ENCODE measurements around the gene NCF4.
A peak's percentile ranks its signal among the peaks of the same experiment; 100 is the strongest.

NCF4 gene

DNA sequence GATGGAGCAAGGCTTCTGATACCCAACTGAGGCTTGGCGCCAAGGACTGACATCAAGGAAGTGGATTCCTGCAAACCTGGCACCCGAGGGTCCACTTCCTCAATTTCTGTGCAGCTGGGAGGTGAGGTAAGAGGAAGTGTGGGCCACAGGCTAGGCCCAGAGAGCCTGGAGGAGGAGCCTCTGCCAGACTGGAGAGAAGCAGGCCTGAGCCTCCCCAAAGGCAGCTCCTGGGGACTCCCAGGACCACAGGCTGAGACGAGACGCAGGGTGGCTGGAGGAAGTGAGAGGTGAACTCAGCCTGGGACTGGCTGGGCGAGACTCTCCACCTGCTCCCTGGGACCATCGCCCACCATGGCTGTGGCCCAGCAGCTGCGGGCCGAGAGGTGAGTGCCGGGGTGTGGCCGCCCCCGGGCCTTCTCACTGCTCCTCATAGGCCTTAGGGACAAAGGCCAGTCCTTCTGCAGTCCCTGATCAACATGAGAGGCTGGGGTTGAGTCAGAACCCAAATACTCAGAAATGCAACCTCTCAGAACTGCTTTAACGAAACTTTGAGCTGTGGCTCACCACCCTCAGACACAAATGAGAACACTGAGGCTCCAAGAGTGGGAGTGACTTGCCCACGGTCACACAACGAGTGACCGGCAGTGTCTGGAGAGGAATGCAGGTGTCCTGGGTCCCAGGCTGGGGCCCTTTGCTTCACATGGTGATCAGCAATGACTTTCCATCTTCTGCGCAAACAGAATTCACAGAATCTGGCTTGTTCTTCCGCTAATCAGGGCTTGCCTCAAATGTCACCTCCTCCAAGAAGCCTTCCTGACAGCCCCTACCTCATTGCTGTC, at the start of gene NCF4:
Gene NCF4, plus strand, starts transcription at position 186 of the 839 bp plus-strand sequence. Its CDS starts 166 bp downstream, at position 352.
- DNase-seq = peak; percentile 49

DNA sequence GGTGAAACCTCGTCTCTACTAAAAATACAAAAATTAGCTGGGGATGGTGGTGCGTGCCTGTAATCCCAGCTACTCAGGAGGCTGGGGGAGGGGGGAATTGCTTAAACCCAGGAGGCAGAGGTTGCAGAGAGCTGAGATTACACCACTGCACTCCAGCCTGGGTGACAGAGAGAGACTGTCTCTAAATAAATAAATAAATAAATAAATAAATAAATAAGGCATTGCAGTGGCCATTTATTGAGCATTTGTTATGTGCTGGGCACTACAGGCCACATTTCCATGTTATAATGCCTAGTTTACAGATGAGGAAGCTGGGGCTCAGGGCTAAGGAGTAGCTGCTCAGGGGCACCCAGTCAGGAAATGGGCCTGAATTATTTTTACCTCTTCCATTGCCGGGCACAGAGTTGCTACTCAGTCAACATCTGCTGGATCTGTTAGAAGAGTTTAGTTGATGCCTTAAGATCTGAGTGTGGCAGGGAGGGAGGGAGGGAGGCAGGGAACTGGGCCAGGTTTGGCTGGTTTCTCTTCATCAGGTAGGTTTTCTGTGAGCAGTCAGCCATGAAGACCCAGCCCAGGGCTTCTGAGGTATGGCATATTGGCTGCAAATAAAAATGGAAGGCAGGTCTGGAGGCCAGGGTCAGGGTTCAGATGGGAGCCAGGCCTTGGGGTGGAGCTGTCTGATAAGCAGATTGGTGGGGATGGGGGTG, 49.6 kb upstream of the NCF4 start:
- DNase-seq = no peak

GRCh38 chr22:36814801-36815200, 46.0 kb upstream of the NCF4 start:
- no peak for DNase-seq

DNA sequence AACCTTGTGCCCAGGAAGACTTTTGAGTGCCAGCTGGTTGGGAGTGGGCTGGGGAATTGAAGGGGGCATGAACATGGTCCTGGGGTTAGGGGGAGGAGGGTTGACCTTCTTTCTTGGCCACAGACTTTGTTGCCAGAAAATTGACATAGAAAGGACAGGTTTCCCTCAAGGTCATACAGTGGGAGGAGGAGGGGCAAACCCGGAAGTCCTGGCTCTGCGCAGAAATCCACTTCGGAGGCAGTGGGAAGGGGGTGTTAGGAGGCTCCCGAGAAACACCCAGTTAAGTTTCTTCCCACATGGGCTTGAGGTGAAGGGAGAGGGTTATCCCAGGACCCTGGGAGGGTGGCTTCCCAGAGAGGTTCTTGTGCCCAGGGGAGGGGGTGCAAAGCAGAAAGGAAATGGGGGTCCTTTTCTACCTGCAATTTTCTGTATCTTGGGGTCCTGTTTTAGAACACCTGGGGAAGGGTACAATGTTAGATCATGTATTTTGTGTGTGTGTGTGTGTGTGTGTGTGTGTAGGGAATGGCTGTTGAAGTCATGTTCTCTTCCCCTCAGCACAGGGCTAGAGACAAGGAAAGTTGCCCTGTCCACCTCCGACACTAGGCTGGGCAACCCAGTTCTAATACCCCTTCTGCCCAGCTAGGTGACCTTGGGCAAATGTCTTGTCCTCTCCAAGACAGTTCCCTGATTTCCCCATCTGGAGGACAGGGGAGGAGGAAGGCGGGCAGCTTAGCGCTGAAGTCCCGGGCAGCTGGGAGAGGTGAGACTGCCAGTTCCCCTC, 45.1 kb upstream of the NCF4 start:
- DNase-seq = no peak

DNA sequence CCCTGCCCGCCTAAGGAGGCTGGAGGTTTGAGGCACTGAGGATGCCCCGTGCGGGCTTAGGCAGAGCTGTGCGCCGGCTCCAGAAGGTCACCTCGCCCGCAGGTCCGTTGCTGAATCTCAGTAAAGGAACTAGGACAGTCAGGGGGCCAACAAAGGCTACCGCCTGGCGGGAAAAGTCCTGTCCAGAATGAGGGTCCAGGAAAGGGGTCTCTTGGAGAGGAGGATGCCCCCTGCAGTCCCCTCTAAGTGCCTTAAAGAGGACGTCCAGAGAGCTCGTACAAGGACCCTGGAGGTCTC, 44.5 kb upstream of the NCF4 start:
- no peak for DNase-seq

DNA sequence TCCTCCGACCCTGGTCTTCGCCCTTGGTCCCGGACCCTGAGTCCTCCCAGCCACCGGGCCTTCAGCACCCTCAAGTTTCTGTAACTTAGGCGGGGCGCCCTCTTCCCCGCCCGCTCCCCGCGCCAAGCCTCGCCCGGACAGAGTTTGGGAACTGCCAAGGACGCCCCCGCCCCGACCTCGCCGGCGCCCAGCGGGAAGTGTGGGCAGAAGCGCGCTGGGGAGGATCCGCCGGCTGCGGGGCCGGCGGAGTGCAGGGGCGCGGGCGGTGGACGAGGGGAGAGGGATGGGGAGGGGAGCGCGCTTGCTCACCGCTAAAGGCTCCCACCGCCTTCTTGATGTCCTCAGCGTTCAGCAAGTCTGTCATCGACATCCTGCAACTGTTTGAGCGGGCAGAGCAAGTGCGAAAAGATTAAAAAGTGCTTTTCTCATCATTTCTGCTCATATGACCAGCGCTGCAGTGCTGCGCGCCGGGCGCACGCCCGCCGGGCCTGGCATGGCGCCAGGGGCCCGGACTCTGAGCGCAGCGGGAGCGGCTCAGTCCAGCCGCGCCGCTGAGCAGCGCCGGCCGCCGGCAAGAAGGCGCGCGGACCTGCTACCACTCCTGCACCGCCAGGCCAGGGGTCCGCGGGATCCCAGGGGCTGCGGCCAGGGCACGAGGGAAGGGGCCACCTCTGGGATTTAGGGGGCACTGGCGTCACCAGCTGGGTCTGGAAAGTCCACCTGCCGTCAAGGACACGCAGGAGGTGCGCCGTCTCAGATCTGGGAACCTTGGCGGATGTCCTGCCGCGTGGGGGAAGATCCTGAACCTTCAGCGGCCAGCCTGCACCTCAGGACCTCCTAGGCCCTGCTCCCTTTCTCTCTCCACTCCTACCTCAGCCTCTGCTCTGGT, 43.9 kb upstream of the NCF4 start, which contains the start of gene PVALB:
Gene PVALB, minus strand, starts transcription at position 400 of the 889 bp plus-strand sequence. Its CDS starts 30 bp downstream, at position 370.
- DNase-seq = no peak

DNA sequence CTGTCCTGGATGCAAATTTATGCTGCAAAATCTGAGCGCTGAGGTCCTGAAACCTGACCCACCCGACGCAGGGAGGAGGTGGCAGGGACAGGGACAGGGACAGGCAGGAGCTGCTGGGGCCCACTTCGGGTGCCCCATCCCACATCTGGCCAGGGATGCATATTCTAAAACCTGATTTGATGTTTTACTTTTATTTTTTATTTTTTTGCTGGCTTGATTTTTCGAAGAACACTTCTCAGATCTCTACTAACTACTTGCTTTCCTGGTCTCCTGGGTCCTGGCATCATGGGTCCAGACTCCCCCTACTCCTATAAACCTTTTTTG, 43.3 kb upstream of the NCF4 start:
- DNase-seq = no peak

GRCh38 chr22:36818010-36818642, 42.7 kb upstream of the NCF4 start:
- no peak for DNase-seq

GRCh38 chr22:36819112-36819511, 41.7 kb upstream of the NCF4 start:
- DNase-seq = no peak

DNA sequence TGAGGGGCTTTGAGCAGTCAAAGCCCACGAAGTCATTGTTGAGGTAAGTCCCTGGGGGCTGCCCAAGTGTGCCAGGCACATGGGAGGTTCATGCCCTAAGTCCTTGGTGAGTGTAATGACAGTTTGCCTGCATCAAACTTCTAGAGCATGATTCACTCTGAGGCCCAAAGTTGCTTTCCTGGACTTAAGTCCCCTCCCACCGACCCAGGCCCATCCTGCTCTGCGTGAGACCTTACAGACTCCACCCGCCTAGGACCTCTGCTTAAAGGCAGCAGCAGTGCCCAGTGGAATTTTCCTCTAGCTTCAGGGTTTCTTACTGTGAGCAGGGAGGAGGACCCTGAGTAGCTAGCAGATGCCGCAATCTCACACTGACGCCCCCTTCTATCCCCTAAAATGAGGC, 38.2 kb upstream of the NCF4 start:
- DNase-seq = no peak

DNA sequence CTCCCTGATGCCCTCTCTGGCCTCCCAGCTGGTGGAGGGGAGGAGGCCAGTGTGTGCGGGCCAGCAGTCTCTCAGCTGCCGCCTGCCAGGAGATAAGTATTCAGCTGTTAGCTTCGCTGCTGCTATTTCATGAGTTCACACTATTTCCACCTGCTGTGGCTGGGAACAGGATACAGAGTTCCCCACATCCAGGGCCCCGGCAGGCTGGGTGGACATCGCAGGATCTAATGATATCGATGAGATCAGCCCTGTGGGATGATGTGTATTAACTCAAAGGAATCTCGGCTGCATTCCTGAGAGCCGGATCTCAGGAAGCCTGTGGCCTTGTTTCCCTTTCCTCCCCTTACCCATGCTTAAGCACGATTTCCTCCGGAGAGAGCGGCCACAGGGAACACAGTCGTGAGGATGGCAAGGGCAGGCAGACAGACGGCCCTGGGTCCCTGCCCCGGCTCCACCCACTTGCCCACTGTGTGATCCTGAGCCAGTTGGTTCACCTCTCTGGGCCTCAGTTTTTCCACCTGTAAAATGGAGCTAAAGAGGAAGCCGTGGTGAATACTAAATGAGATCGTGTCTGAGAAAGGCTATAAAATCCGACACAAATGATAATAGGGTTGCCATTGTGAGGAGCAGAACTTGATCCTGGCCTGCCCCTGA, 37.5 kb upstream of the NCF4 start:
- DNase-seq = no peak

DNA sequence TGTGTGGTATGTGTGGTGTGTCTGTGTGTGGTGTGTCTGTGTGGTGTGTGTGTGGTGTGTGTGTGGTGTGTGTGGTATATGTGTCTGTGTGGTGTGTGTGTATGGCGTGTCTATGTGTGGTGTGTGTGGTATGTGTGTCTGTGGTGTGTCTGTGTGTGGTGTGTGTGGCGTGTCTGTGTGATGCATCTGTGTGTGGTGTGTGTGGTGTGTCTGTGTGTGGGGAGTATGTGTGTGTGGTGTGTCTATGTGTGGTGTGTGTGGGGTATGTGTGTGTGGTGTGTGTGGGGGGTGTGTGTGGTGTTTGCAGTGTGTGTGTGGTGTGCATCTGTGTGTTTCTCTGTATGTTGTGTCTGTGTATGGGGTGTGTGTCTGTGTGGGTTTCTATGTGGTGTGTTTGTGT, 36.2 kb upstream of the NCF4 start:
- DNase-seq = no peak

GRCh38 chr22:36826262-36826661, 34.5 kb upstream of the NCF4 start:
- no peak for DNase-seq

GRCh38 chr22:36828815-36829214, 32.0 kb upstream of the NCF4 start:
- DNase-seq = no peak

GRCh38 chr22:36829370-36830002, 31.3 kb upstream of the NCF4 start:
- no peak for DNase-seq

DNA sequence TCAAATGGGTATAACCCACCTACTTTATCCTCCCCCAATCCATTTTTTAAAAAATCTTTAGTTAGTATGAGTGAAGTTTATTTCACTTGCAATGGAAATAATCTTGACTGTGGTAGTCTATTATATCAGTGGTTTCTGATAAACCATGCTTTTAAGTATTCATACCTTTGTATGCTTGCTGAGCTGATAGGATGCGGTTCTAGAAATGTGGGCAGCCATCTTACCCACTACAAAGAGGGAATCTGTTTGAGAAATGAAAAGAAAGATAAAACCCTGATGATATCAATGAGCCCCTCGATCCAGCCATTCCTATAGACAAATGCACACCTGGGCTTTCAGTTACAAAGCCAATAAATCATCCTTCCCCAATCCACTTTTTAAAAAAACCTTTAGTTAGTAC, 30.2 kb upstream of the NCF4 start:
- DNase-seq = peak; percentile 8

- DNase-seq = no peak
Observed at GRCh38 chr22:36831206-36831605, 29.6 kb upstream of the NCF4 start.

GRCh38 chr22:36831717-36832116, 29.1 kb upstream of the NCF4 start:
- DNase-seq = no peak

- no peak for DNase-seq
Observed at GRCh38 chr22:36833073-36833472, 27.7 kb upstream of the NCF4 start.

GRCh38 chr22:36835903-36836302, 24.9 kb upstream of the NCF4 start:
- no peak for DNase-seq
